Cardiac muscle cell (in vitro differentiated cells and primary cell): ENCODE data around the gene UNC79. TPM values are rescaled to one million over a fixed set of nuclear protein-coding genes. Genes with fewer than 3 reads are reported as not detected.

Experiments used
- DNase-seq, 2 donors: peaks; one replicate each; pipeline versions ENCODE4 v3.0.0 to v3.0.0-alpha.2; 2010 to 2017; ENCODE audit warnings: low read depth in 1 of 2, low spot score in 1 of 2
- H3K27ac ChIP-seq: fragments of 200-600 bp; sonication (generic); 2 replicates; pipeline ENCODE4 v1.5.1; 2016
- H3K27me3 ChIP-seq: fragments of 200-600 bp; sonication (generic); 2 replicates; pipeline ENCODE4 v1.6.0; 2016; ENCODE audit warnings: control low read depth
- H3K36me3 ChIP-seq: fragments of 200-600 bp; sonication (generic); 2 replicates; pipeline ENCODE4 v1.5.1; 2016; ENCODE audit warnings: control low read depth
- H3K4me1 ChIP-seq: fragments of 200-600 bp; sonication (generic); 2 replicates; pipeline ENCODE4 v1.8.1; 2017; ENCODE audit warnings: low read depth, mild to moderate bottlenecking, mixed run types
- H3K4me3 ChIP-seq: fragments of 200-600 bp; sonication (generic); 2 replicates; pipeline ENCODE4 v1.5.1; 2016; ENCODE audit warnings: mild to moderate bottlenecking
- H3K9me3 ChIP-seq: fragments of 200-600 bp; sonication (generic); 2 replicates; pipeline ENCODE4 v1.5.1; 2017; ENCODE audit warnings: low read depth, mild to moderate bottlenecking, control low read depth
- polyA plus RNA-seq: library from polyadenylated mRNA; unstranded; fragments of >200 nt; fragmentation: Nextera tagmentation; extraction: Ambion mirVana; gene quantifications from 2 replicates; pipeline ENCODE4 v1.2.1, GENCODE V29; 2016
- total RNA-seq: library from RNA; depleted of rRNA; stranded (reverse); fragments of >200 nt; gene quantifications from 2 replicates; pipeline ENCODE4 v1.2.3, GENCODE V29; 2016
- TF ChIP-seq, protein P1 (sequence below): IDR thresholded peaks from 2 replicates; pipeline ENCODE4 v1.5.1; 2012; ENCODE audit warnings: low read depth, mild to moderate bottlenecking, low read length

The UNC79 gene
- total and polyA plus RNA-seq, 2 experiments from 2014 or later = 1.5 to 6.5 TPM

DNA sequence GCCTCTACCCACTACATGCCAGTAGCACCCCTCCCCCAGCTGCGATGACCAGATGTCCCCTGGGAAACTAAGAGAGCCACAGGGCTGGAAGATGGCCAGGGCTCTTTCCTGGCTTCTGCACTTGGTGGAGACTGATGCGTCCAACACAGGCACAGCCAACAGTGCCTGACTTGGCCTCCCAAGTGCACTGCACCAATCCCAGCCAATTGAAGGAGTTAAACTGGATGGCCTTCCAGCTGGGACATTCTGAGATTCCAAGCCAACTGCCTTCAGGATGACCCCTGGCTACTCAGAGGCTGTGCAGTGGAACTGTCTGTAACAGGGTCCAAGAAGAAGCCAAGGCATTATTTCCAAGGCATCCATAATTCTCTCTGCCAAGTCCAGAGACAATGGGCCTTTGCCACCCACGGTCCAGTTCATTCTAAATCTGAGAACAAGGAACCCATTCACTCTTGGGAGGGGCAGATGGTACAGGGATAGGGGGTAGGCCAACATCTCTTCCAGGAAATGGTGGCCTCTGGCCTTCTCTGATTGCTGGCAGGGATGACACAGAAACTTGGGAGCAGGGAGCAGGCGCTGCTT, 322.3 kb downstream of the UNC79 start:
- Histone ChIP-seq H3K27ac (peak overlapping the region; percentile 62), H3K36me3 (no peaks in the 10 kb centered on the region), H3K27me3 (no peaks in the 10 kb centered on the region), H3K4me3 (no peak overlapping the region), H3K4me1 (peaks cover 44% of the 10 kb centered on the region), H3K9me3 (no peaks in the 10 kb centered on the region)
- no peak for DNase-seq
- TF ChIP-seq, protein P1, sequence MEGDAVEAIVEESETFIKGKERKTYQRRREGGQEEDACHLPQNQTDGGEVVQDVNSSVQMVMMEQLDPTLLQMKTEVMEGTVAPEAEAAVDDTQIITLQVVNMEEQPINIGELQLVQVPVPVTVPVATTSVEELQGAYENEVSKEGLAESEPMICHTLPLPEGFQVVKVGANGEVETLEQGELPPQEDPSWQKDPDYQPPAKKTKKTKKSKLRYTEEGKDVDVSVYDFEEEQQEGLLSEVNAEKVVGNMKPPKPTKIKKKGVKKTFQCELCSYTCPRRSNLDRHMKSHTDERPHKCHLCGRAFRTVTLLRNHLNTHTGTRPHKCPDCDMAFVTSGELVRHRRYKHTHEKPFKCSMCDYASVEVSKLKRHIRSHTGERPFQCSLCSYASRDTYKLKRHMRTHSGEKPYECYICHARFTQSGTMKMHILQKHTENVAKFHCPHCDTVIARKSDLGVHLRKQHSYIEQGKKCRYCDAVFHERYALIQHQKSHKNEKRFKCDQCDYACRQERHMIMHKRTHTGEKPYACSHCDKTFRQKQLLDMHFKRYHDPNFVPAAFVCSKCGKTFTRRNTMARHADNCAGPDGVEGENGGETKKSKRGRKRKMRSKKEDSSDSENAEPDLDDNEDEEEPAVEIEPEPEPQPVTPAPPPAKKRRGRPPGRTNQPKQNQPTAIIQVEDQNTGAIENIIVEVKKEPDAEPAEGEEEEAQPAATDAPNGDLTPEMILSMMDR = no peak

DNA sequence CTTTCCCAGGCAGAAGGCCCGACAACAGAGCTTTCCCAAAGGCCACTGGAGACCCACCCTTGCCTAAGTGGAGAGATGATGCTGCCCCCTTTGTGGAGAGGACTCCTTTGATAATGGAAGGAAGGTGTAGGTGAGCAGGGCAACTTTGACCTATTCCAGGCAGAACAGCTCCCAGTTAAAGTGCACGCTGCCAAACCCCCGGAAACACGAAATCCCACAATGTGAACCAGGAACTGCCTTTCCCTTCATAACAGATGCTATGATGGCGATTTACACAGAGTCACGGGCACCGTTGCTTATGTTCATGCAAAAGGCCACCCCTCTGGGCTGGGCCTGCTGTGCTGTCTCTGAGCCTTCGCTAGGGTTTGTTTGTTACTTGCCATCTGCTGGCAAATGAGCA, 322.9 kb downstream of the UNC79 start:
- no peak for DNase-seq
- no peaks in the 10 kb centered on the region for H3K36me3 ChIP-seq
- H3K27ac ChIP-seq = no peak overlapping the region
- no peak overlapping the region for H3K4me3 ChIP-seq
- H3K4me1 ChIP-seq = peaks cover 39% of the 10 kb centered on the region
- no peaks in the 10 kb centered on the region for H3K27me3 ChIP-seq
- H3K9me3 ChIP-seq = no peaks in the 10 kb centered on the region
- TF ChIP-seq, protein P1 = no peak

DNA sequence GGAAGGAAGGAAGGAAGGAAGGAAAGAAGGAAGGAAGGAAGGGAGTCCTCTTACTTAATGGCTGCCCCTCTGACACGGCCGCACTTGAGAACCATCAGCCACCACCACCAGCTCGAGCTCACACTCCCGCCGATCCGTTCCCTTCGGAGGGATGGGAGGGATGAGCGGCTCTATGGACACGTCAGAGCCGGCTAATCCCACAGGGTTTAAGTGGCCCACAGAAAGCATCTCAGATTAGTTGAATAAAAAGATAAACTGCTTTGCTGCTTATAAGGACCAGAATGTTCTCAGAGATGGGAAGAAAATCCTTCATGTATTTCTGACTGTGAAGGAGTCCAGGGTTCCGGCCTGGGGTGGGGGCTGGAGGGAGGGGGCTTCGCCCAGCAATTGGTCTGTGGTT, 326.5 kb downstream of the UNC79 start:
- Histone ChIP-seq H3K36me3 (no peaks in the 10 kb centered on the region), H3K4me3 (no peak overlapping the region), H3K4me1 (peaks cover 41% of the 10 kb centered on the region), H3K27me3 (no peaks in the 10 kb centered on the region), H3K9me3 (no peaks in the 10 kb centered on the region), H3K27ac (no peak overlapping the region)
- TF ChIP-seq, protein P1 = no peak
- DNase-seq = no peak

Other genes with a start within 250 kb of the UNC79 start
- gene MOAP1, start 246.0 kb upstream of the UNC79 start, total RNA-seq = 85.5 and 99.6 TPM in 2 replicates
- gene MOAP1, start 246.0 kb upstream of the UNC79 start, polyA plus RNA-seq = 93.2 and 107 TPM in 2 replicates
- gene LYSET, start 245.6 kb upstream of the UNC79 start, total RNA-seq = 7.5 and 10.5 TPM in 2 replicates
- gene LYSET, start 245.6 kb upstream of the UNC79 start, polyA plus RNA-seq = 42.3 and 48.9 TPM in 2 replicates
- 9.2 and 18.1 TPM in 2 replicates for gene GON7, start 223.9 kb upstream of the UNC79 start, total RNA-seq
- gene GON7, start 223.9 kb upstream of the UNC79 start, polyA plus RNA-seq = 22.2 and 24.6 TPM in 2 replicates
- 24.6 and 27.2 TPM in 2 replicates for gene UBR7, start 223.7 kb upstream of the UNC79 start, total RNA-seq
- gene UBR7, start 223.7 kb upstream of the UNC79 start, polyA plus RNA-seq = 29.1 and 31.9 TPM in 2 replicates
- gene BTBD7, start 97.9 kb upstream of the UNC79 start, total RNA-seq = 15.5 and 21.7 TPM in 2 replicates
- 14.4 and 19.4 TPM in 2 replicates for gene BTBD7, start 97.9 kb upstream of the UNC79 start, polyA plus RNA-seq
- not detected in 2 replicates for gene COX8C, start 83.8 kb upstream of the UNC79 start, total RNA-seq
- gene COX8C, start 83.8 kb upstream of the UNC79 start, polyA plus RNA-seq = 0.56 and 1.2 TPM in 2 replicates